CD1c-positive myeloid dendritic cell (primary cell): ENCODE results near the gene PABPN1L.
"Not testable (repeated sequence)": the region's sequence is repeated elsewhere in the genome, so short reads cannot be mapped to it uniquely, and the experiment has no call there.

Experiments
- DNase-seq: peaks from one replicate; pipeline ENCODE4 v3.0.0-alpha.2; 2016; ENCODE audit errors: extremely low spot score

Gene PABPN1L

GRCh38 chr16:88827727-88828126 lies 38.7 kb downstream of the PABPN1L start:
- DNase-seq = no peak

DNA sequence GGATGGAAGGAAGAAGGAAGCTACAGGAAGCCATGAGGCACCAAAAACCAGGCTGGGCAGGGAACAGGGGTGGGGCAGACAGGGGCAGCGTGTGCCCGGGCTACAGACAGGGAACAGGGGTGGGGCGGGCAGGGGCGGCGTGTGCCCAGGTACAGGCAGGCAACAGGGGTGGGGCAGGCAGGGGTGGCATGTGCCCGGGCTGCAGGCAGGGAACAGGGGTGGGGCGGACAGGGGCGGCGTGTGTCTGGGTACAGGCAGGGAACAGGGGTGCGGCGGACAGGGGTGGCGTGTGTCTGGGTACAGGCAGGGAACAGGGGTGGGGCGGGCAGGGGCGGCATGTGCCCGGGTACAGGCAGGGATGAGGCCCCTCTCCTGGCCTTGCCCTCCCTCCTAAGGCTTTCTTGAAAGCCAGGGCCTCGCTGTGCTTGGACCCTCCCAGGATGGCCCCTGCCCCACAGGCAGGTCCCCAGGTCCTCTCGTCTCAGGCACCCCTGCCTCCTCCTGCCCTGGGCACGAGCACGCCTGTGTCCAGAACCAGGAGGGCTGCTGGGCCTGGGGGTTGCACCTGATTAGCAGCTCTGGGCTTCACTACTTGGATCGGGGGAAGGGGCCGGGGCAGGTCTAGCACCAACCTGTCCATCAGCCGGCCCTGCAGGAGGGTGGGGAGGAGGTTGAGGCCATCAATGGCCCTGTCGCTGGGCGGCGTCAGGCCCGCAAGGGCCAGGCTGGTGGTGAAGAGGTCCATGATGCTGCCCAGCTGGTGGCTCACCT lies 40.2 kb downstream of the PABPN1L start:
- no peak for DNase-seq

- no peak for DNase-seq
Observed at GRCh38 chr16:88825146-88825545, 41.3 kb downstream of the PABPN1L start.

DNA sequence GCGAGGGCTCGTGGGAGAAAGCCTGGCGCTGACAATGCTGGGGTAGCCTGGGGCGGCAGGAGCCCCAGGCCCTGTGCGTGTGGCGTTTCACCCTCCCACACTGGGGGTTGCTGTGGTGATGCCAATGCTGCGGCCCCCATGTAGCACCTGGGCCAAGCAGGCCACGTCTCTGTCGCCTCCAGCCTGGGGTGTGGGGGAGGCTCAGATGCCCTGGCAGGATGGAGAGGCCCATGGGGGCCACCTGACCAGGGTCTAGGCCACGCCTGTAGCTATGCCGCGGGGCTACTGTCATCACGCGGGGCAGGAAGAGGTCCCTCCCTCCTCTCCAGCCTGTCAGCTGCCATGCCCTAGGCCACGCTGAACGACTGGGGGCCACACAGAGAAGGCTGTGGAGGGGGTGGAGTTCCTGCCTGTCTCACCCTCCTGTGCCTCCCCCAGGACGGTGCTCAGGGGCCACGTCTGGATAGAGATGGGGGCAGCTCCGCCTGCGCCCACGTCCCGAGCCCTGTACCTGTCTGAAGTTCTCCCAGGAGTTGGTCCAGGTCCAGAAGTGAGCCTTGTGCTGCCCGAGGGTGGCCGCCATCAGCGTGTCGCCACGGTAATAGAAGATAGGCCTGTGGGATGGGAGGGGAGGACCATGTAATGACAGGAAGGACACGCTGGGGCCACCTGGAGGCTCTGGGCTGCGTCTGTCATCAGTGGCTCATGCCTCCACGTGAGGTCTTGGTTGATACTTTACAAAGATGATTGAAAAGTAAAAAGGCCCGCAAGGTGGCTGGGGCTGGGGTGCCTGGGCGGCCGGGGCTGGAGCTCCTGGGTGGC lies 42.0 kb downstream of the PABPN1L start:
- DNase-seq = no peak

GRCh38 chr16:88823646-88824045 lies 42.8 kb downstream of the PABPN1L start:
- DNase-seq = not testable (repeated sequence)

DNA sequence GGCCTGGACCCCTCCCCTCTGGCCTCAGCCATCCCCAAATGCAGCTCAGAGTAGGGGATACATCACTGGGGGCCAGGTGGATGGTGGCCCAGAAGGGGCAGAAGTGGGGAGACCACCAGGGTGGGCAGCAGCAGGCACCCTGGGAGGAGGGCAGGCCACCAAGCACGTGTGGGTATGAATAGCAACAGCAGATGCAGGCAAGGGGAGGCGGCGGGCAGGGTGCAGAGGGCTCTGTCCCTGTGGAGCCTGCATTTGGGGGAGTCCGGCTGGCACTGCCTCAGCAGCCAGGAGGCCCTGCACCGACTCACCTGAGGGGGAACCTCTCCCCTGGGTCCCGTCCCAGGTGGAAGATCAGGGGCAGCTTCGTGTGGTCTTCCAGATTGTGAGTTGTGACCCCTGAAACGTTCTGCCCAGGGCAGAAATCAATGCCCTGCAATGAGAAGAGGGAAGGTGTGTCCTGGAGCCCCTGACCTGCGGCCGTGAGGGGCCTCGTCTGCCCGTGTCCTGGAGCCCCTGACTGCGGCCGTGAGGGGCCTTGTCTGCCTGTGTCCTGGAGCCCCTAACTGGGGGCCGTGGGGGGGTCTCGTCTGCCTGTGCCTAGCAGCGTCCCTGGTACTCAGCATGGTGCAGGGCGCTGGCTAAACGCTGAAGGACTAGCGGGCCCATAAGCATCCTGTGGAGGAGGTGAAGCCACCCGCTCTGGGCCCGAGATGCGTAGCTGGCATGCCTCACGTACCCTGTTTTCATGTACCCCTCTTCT lies 44.0 kb downstream of the PABPN1L start:
- DNase-seq = no peak

GRCh38 chr16:88821168-88821850 lies 45.2 kb downstream of the PABPN1L start:
- no peak for DNase-seq

GRCh38 chr16:88820385-88821025 lies 46.0 kb downstream of the PABPN1L start:
- no peak for DNase-seq

DNA sequence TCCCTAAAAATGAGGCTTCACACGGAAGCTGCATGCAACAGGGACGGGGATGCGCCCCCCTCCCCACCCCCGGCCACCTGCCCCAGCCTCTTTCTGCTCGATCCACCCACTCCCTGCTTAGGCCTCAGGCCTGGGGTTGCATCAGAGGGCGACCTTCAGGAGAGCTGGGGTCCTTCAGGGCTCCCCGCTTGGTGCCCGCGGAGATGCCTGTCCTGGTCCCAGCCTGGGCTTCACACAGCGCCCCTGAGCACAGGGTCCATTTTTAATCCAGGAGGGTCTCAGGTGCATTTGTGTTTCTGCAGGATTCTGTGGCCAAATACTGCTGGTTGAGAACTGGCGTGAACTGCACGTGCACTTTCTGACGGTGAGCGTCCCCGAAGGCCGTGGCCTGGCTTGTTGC lies 47.3 kb downstream of the PABPN1L start:
- no peak for DNase-seq

GRCh38 chr16:88818575-88818874 lies 47.9 kb downstream of the PABPN1L start:
- DNase-seq = no peak

DNA sequence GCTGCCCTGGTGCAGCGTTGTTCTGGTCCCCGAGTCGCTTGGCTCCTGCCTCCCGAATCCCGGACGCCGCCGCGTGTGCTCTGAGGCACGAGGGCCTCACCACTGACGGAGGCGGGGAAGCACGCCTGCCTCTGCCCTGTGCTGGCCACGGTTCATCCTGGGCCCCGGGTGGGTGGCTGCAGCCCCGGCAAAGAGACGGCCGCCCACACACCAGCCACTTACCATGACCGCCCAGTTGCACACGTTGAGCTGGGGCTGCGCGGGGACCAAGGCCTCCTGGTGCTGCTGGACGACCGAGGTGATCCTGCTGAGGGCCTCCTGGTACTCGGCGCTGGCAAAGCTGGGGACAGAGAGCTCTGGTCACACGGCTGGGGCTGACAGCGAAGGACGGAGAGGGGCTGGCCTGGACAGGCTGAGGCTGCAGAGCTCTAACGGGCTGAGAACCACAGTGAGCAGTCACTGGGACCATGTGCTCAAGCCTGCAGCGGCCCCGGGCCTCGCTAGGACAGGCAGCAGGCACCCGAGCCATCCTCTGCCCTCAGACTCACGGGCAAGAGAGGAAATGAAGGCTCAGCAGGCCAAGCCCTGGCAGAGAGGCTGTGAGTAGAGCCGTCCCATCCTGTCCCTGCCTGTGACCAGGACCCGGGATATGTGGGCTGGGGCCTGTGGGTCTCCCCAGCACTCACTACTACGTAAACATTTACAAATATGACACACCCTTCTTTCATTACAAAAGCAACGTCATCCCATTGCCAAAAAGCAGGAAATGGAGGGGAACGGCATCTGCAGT lies 48.5 kb downstream of the PABPN1L start:
- no peak for DNase-seq

DNA sequence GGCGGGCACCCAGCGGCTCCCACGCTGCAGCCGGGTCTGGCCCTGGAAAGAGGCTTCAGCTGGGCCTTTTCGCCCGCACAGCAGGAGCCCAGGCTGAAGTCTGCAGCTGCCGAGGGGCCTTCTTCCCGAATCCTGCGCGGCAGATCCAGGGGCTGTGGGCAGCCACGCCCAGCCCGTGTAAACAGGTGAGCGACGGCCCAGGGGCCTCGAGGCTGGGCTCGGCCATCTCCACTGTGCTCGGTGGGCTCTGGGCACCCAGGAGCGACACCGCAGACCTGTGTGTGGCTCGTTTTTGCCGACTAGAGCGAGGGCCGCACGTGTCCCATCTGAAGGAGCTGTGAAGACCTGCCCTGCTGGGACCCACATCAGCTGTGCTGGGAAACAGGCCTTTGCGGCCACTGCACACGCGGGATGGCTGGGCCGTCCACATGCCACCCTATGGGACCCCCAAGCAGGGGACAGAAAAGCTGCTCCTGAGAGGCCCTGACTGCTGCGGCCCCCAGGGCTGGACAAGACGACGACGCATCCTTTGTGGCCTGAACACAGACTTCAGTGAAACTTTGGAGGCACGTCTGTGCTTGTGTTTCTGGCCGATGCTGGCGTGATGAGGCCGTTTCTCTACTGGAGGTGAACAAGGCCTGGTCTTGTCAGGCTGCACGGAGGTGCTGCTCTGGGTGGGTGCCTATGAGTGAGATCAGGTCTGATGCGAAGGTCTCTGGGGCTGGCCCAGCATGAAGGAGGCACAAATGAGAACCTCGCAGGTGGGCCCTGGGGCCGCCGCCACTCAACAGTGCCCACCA lies 49.5 kb downstream of the PABPN1L start:
- DNase-seq = no peak

DNA sequence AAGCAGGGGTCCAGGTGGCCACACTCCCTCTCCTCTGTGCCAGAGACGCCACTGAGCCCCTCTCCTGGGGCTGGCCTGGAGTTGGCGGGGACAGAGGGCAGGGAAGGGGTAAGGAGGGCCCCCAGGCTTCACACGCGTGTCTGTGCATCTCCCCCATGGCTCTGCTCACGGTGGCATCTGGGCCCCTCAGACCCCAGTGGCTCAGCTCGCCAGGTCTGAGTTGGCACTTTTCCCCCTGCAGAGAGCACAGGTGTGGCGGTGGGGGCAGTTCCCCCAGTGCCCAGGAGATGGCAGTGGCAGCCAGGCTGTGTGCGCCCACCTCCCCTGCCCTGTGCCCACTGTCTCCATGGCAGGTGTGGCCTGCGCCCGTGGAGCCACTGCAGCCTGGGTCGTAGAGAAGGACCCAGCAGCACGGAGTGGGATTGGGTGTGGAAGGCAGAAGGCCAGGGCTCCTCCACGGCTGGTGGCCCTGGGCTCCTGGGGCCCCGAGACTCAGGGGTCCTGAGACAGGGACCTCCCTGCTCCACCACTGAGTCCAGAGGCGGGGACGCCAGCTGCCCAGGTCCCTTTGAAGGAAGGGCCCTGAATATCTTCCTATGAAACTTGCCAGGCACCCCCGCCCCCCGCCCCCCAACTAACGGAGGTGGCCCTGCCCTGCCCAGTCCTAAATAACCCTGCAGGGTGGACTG lies 50.4 kb downstream of the PABPN1L start:
- peak; percentile 25 for DNase-seq

GRCh38 chr16:88815227-88815626 lies 51.2 kb downstream of the PABPN1L start:
- DNase-seq = no peak

- DNase-seq = no peak
Observed at GRCh38 chr16:88814144-88814502, 52.3 kb downstream of the PABPN1L start.
